ENCODE measurements around the gene EBI3. TPM values are rescaled to one million over a fixed set of nuclear protein-coding genes. Genes with fewer than 3 reads are reported as not detected.
"Not testable (repeated sequence)": the region's sequence is repeated elsewhere in the genome, so short reads cannot be mapped to it uniquely, and the experiment has no call there.

EBI3 gene
- total RNA-seq, 1 donor from 2014 or later, result 43.3 TPM

DNA sequence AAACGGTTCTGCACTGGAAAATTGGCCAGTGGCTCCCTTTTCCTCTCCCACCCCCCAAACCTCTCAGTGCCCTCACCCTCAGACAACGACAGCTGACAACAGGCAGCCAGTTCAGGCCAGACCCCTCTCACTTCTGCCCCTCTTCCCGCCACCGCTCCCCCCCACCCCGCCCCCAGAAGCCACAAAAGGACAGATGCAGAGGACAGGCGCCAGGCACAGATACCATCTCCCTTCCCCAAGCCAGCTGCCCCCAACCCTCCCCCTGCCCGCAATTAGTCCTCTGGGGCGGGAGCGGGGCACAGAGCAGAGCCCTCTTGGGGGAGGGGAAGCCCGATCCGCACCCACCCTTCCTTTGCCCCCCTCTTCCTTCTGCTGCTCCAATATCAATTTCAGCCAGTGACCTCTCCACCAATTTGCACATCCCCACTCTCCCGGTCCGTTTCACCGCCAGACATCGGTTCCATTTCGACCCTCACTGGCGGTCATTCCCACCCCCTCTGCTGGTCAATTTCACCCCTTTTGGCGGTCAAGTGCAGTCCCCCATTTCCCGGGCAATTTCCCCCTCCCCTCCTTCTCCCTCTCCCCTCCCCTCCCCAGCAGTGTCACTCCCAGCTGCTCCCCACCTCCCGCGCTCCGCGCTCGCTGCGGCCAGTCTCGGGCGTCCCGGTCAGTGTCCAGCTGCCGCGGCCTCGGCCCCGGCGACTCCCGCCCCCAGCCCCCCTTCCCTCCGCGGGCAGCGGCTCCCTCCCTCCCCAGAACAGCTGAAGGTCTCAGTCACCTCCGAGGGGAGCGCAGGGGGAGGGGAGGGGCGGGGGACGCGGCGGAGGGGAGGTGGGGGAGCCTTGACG, 49.3 kb downstream of the EBI3 start, which contains the start of gene SHD:
SHD (plus strand) TSS at position 848 of the 848 bp plus-strand sequence. CDS start 798 bp downstream, outside the sequence.
- H3K4me3 Mint-ChIP-seq, result no peak within 1 kb of the TSS
- no peak within 1 kb of the TSS for H3K27ac Mint-ChIP-seq
- no peaks in the 10 kb centered on the region for H3K9me3 Mint-ChIP-seq
- H3K27me3 Mint-ChIP-seq (ENCODE audit: insufficient read depth), result peaks cover 28% of the 10 kb centered on the region
- intact Hi-C loops (cut with micrococcal nuclease), result no loop called here
- H3K4me1 Mint-ChIP-seq (ENCODE audit: low read depth), result no peaks in the 10 kb centered on the region
- H3K36me3 Mint-ChIP-seq (ENCODE audit: low read depth), result no peaks in the 10 kb centered on the region
- no peak for DNase-seq (ENCODE audit: low spot score)

DNA sequence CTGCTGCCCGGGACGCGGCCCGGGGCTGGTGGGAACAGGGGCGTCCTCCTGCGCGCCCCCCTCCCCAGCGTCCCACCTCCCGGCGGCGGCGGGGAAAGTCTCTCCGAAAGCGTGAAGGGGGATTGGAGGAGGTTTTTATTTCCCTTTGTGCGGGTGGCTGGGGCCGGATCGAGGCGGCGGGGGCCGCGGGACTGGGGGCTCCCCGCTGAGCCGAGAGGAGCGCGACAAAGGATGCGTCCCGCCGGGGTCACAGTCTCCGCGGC, 49.9 kb downstream of the EBI3 start:
- Mint-ChIP-seq H3K9me3 (no peaks in the 10 kb centered on the region), H3K4me3 (no peak overlapping the region), H3K27me3 (ENCODE audit: insufficient read depth) (peaks cover 28% of the 10 kb centered on the region), H3K36me3 (ENCODE audit: low read depth) (no peaks in the 10 kb centered on the region), H3K27ac (no peak overlapping the region), H3K4me1 (ENCODE audit: low read depth) (no peaks in the 10 kb centered on the region)
- intact Hi-C loops (cut with micrococcal nuclease), result no loop called here
- no peak for DNase-seq (ENCODE audit: low spot score)

DNA sequence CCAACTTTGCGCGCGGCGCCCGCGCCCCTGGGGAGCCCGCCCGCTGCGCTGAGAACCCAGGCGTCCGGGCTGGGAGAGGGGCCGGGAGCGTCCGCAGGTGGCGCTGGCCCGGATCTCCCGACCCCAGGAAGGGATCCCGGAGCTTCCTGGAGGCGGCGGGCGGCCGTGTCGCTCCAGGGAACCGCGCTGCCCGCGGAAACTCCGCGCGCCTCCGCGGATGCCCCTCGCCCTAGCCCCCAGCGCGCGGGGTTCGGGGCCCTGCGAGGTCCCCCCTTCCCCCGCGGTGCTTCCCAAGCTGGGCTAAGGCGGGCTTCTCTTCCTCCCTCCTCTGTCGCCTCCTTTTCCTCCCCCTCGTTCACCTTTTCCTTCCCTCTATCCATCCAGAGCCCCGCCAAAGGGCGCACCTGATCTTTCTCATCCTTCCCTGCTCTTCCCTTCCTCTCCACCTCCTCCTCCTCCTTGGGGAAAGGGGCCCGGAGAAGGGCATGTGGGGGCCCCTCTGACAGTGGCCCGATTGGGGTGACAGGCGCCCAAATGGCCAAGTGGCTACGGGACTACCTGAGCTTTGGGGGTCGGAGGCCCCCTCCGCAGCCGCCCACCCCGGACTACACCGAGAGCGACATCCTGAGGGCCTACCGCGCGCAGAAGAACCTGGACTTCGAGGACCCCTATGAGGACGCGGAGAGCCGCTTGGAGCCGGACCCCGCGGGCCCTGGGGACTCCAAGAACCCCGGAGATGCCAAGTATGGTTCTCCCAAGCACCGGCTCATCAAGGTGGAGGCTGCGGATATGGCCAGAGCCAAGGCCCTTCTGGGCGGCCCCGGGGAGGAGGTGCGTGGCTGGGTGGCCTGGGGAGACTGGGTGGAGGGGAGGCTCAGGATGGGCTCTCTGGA, 50.5 kb downstream of the EBI3 start:
- intact Hi-C loops (cut with micrococcal nuclease), result no loop called here
- H3K4me1 Mint-ChIP-seq (ENCODE audit: low read depth), result no peaks in the 10 kb centered on the region
- no peak overlapping the region for H3K4me3 Mint-ChIP-seq
- H3K36me3 Mint-ChIP-seq (ENCODE audit: low read depth), result no peaks in the 10 kb centered on the region
- H3K9me3 Mint-ChIP-seq, result no peaks in the 10 kb centered on the region
- H3K27me3 Mint-ChIP-seq (ENCODE audit: insufficient read depth), result peaks cover 28% of the 10 kb centered on the region
- no peak overlapping the region for H3K27ac Mint-ChIP-seq
- DNase-seq (ENCODE audit: low spot score), result no peak

DNA sequence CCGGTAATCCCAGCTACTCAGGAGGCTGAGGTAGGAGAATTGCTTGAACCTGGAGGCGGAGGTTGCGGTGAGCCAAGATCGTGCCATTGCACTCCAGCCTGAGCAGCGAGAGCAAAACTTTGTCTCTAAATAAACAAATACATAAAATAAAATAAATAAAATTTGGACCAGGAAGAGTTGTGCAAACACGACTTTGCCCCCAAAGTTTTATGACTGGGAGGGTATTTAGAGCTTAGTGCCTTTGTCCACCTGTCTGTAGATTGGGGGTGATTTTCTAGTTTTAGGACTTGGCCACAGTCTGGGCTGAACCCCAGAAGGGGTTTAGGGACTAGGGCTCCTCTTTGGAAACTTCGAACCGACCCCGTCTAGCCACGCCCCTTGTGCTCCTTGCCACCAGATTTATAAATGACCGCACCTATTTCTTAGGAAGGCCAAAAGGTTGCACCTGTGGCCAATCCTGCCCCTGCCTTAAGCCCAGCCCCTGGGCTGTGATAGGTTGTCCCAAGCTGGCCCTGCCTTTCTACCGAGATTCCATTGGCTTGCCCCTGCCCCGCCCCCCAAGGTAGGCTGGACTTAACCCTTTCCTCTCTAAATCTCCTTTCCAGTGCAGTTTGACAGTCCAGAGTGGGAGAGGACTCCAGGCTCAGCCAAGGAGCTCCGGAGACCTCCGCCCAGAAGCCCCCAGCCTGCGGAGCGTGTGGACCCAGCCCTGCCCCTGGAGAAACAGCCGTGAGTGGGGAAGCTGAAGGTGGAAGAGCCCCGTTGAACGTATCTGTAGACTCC, 55.0 kb downstream of the EBI3 start:
- DNase-seq (ENCODE audit: low spot score), result no peak
- Mint-ChIP-seq H3K27ac (no peak overlapping the region), H3K4me1 (ENCODE audit: low read depth) (no peaks in the 10 kb centered on the region)

DNA sequence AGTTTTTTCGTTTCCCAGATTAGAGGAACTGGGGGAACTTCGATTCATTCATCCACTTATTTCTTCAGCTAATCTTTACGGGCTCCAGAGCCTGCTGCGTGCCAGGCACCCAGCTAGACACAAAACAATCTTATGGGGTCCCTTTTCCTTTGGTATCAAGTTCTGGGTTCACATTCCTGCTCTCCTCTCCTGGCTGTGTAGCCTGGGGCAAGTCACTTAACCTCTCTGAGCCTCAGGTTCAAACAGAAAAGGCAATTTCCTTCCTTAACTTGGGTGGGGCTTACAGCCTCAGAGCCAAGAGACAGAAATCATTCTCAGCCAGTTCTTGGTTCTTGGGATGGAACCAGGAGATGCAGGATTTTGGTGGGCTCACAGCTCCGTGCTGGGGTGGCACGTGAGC, 55.7 kb downstream of the EBI3 start:
- Mint-ChIP-seq H3K36me3 (ENCODE audit: low read depth) (no peaks in the 10 kb centered on the region), H3K4me3 (no peak overlapping the region), H3K27me3 (ENCODE audit: insufficient read depth) (peaks cover 15% of the 10 kb centered on the region), H3K9me3 (no peaks in the 10 kb centered on the region), H3K4me1 (ENCODE audit: low read depth) (no peaks in the 10 kb centered on the region), H3K27ac (no peak overlapping the region)
- intact Hi-C loops (cut with micrococcal nuclease), result no loop called here
- DNase-seq (ENCODE audit: low spot score), result no peak

More for the DNA sequence above, 55.0 kb downstream of the EBI3 start:
- H3K27me3 Mint-ChIP-seq (ENCODE audit: insufficient read depth), result peaks cover 19% of the 10 kb centered on the region
- intact Hi-C loops (cut with micrococcal nuclease), result no loop called here
- no peaks in the 10 kb centered on the region for H3K36me3 Mint-ChIP-seq (ENCODE audit: low read depth)
- no peaks in the 10 kb centered on the region for H3K9me3 Mint-ChIP-seq
- H3K4me3 Mint-ChIP-seq, result no peak overlapping the region

DNA sequence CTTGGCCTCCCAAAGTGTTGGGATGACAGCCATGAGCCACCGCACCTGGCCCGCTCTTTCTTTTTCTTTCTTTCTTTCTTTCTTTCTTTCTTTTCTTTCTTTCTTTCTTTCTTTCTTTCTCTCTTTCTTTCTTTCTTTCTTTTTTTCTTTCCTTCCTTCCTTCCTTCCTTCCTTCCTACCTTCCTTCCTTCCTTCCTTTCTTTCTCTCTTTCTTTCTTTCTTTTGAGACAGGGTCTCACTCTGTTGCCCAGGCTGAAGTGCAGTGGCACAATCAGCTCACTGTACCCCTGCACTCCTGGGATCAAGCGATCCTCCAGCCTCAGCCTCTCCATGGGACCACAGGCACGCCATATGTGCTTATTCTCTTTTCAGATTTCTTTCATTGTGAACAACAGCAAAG, 56.8 kb downstream of the EBI3 start:
- H3K27ac Mint-ChIP-seq; H3K9me3 Mint-ChIP-seq; H3K4me3 Mint-ChIP-seq; DNase-seq (ENCODE audit: low spot score); H3K27me3 Mint-ChIP-seq (ENCODE audit: insufficient read depth); intact Hi-C loops (cut with micrococcal nuclease); H3K4me1 Mint-ChIP-seq (ENCODE audit: low read depth); H3K36me3 Mint-ChIP-seq (ENCODE audit: low read depth): not testable (repeated sequence)

Other genes with a start within 250 kb of the EBI3 start
- gene EEF2, start 244.1 kb upstream of the EBI3 start, total RNA-seq, result 2,359 TPM in 2 replicates
- 37.6 and 41.0 TPM in 2 replicates for gene PIAS4, start 221.8 kb upstream of the EBI3 start, total RNA-seq
- 37.1 and 41.3 TPM in 2 replicates for gene ZBTB7A, start 162.6 kb upstream of the EBI3 start, total RNA-seq
- gene MAP2K2, start 105.4 kb upstream of the EBI3 start, total RNA-seq, result 131 and 135 TPM in 2 replicates
- gene CREB3L3, start 75.9 kb upstream of the EBI3 start, total RNA-seq, result 0.13 TPM in 1 of 2 replicates, not detected in the other
- gene SIRT6, start 47.0 kb upstream of the EBI3 start, total RNA-seq, result 42.6 and 46.4 TPM in 2 replicates
- 0.49 and 0.54 TPM in 2 replicates for gene ANKRD24, start 46.8 kb upstream of the EBI3 start, total RNA-seq
- 36.8 and 40.6 TPM in 2 replicates for gene YJU2, start 17.6 kb downstream of the EBI3 start, total RNA-seq
- not detected in 2 replicates for gene SHD, start 49.7 kb downstream of the EBI3 start, total RNA-seq
- 11.0 and 13.2 TPM in 2 replicates for gene TMIGD2, start 72.9 kb downstream of the EBI3 start, total RNA-seq
- gene FSD1, start 75.1 kb downstream of the EBI3 start, total RNA-seq, result 39.1 and 46.5 TPM in 2 replicates
- gene STAP2, start 109.3 kb downstream of the EBI3 start, total RNA-seq, result 12.9 and 15.0 TPM in 2 replicates
- gene MPND, start 114.0 kb downstream of the EBI3 start, total RNA-seq, result 15.7 and 19.3 TPM in 2 replicates
- 50.3 and 54.2 TPM in 2 replicates for gene SH3GL1, start 171.0 kb downstream of the EBI3 start, total RNA-seq
- 106 and 107 TPM in 2 replicates for gene CHAF1A, start 173.1 kb downstream of the EBI3 start, total RNA-seq
- 49.5 and 51.0 TPM in 2 replicates for gene UBXN6, start 228.3 kb downstream of the EBI3 start, total RNA-seq
- gene HDGFL2, start 242.8 kb downstream of the EBI3 start, total RNA-seq, result 66.4 and 70.0 TPM in 2 replicates

All from activated T-helper 1 cell treated with anti-CD3 and anti-CD28 coated beads, Interleukin-12 subunit alpha, Interleukin-12 subunit beta, Interleukin-2, Interleukin-4 antibody, amounts not matched to agents 30 ng/mL and 10 ng/mL and 1 ng/mL, durations not matched to agents 14 hours and 24 hours and 36 hours (primary cell).